ENCODE data around the gene AVPR2.

The AVPR2 gene

GRCh38 chrX:153930011-153930910 is 25.8 kb downstream of the AVPR2 start:
- Histone ChIP-seq H3K14ac (ENCODE audit: low read length) (no peak overlapping the region), H3K4me3 (ENCODE audit: low read depth, low read length) (no peak overlapping the region), H3K9ac (ENCODE audit: low read length) (no peak overlapping the region), H3K79me2 (ENCODE audit: control insufficient read depth, insufficient read depth, low read length, poor library complexity) (peaks cover 17% of the 10 kb centered on the region), H4K8ac (ENCODE audit: low read depth, low read length) (no peak overlapping the region), H3K9me3 (ENCODE audit: insufficient read depth, low read depth, low read length) (no peaks in the 10 kb centered on the region), H3K36me3 (ENCODE audit: control insufficient read depth in 1 of 2, insufficient read depth in 2 of 2, low read length in 2 of 2) (peaks cover 36 to 37% of the 10 kb centered on the region in 2 experiments), H3K4ac (ENCODE audit: low read depth, low read length) (no peak overlapping the region), H2BK5ac (ENCODE audit: low read depth, low read length, poor library complexity) (no peak overlapping the region), H3K27me3 (ENCODE audit: insufficient read depth, low read length) (no peaks in the 10 kb centered on the region), H2BK120ac (ENCODE audit: insufficient read depth, low read length, poor library complexity) (no peak overlapping the region), H3K4me2 (ENCODE audit: low read length) (no peak overlapping the region), H2AFZ (ENCODE audit: insufficient read depth, low read length, poor library complexity) (no peak overlapping the region), H3K23ac (ENCODE audit: low read length) (no peak overlapping the region), H4K91ac (ENCODE audit: low read depth, low read length) (no peak overlapping the region), H2AK5ac (ENCODE audit: low read length) (no peak overlapping the region), H3K18ac (ENCODE audit: low read length) (no peak overlapping the region), H4K12ac (ENCODE audit: low read depth, low read length) (no peak overlapping the region), H3K27ac (ENCODE audit: low read depth, low read length) (no peak overlapping the region), H3K4me1 (ENCODE audit: control insufficient read depth in 1 of 2, insufficient read depth in 2 of 2, low read length in 2 of 2) (peaks cover 17 to 26% of the 10 kb centered on the region in 2 experiments), H2BK12ac (ENCODE audit: low read length) (no peak overlapping the region), H3K79me1 (ENCODE audit: low read length) (peaks cover 13% of the 10 kb centered on the region)
- no CpG with 5 or more reads among the region's 31 CpGs for WGBS (ENCODE audit: extremely low coverage, insufficient coverage, insufficient read length)
- no peak for DNase-seq

GRCh38 chrX:153931151-153931550 is 26.7 kb downstream of the AVPR2 start:
- Histone ChIP-seq H3K36me3 (ENCODE audit: control insufficient read depth in 1 of 2, insufficient read depth in 2 of 2, low read length in 2 of 2) (peaks cover 36 to 37% of the 10 kb centered on the region in 2 experiments), H3K14ac (ENCODE audit: low read length) (no peak overlapping the region), H3K4me1 (ENCODE audit: control insufficient read depth in 1 of 2, insufficient read depth in 2 of 2, low read length in 2 of 2) (peaks cover 14 to 21% of the 10 kb centered on the region in 2 experiments), H3K27ac (ENCODE audit: low read depth, low read length) (no peak overlapping the region), H3K4me2 (ENCODE audit: low read length) (no peak overlapping the region), H2AFZ (ENCODE audit: insufficient read depth, low read length, poor library complexity) (no peak overlapping the region), H3K23ac (ENCODE audit: low read length) (no peak overlapping the region), H3K4ac (ENCODE audit: low read depth, low read length) (no peak overlapping the region), H3K79me1 (ENCODE audit: low read length) (peaks cover 13% of the 10 kb centered on the region), H3K9ac (ENCODE audit: low read length) (no peak overlapping the region), H3K4me3 (ENCODE audit: low read depth, low read length) (no peak overlapping the region), H3K9me3 (ENCODE audit: insufficient read depth, low read depth, low read length) (no peaks in the 10 kb centered on the region), H2BK12ac (ENCODE audit: low read length) (no peak overlapping the region), H2AK5ac (ENCODE audit: low read length) (no peak overlapping the region), H3K27me3 (ENCODE audit: insufficient read depth, low read length) (no peaks in the 10 kb centered on the region), H4K8ac (ENCODE audit: low read depth, low read length) (no peak overlapping the region), H4K91ac (ENCODE audit: low read depth, low read length) (no peak overlapping the region), H2BK5ac (ENCODE audit: low read depth, low read length, poor library complexity) (no peak overlapping the region), H4K12ac (ENCODE audit: low read depth, low read length) (no peak overlapping the region), H3K18ac (ENCODE audit: low read length) (no peak overlapping the region), H2BK120ac (ENCODE audit: insufficient read depth, low read length, poor library complexity) (no peak overlapping the region), H3K79me2 (ENCODE audit: control insufficient read depth, insufficient read depth, low read length, poor library complexity) (peaks cover 17% of the 10 kb centered on the region)
- no CpG with 5 or more reads among the region's 8 CpGs for WGBS (ENCODE audit: extremely low coverage, insufficient coverage, insufficient read length)
- DNase-seq: no peak

- Histone ChIP-seq H3K23ac (ENCODE audit: low read length) (no peak overlapping the region), H4K8ac (ENCODE audit: low read depth, low read length) (no peak overlapping the region), H2BK120ac (ENCODE audit: insufficient read depth, low read length, poor library complexity) (no peak overlapping the region), H4K91ac (ENCODE audit: low read depth, low read length) (no peak overlapping the region), H3K9ac (ENCODE audit: low read length) (no peak overlapping the region), H3K79me2 (ENCODE audit: control insufficient read depth, insufficient read depth, low read length, poor library complexity) (peaks cover 17% of the 10 kb centered on the region), H2AK5ac (ENCODE audit: low read length) (no peak overlapping the region), H3K27ac (ENCODE audit: low read depth, low read length) (no peak overlapping the region), H3K4me3 (ENCODE audit: low read depth, low read length) (no peak overlapping the region), H2BK12ac (ENCODE audit: low read length) (no peak overlapping the region), H3K4me1 (ENCODE audit: control insufficient read depth in 1 of 2, insufficient read depth in 2 of 2, low read length in 2 of 2) (peaks cover 8 to 15% of the 10 kb centered on the region in 2 experiments), H3K79me1 (ENCODE audit: low read length) (peaks cover 13% of the 10 kb centered on the region), H3K14ac (ENCODE audit: low read length) (no peak overlapping the region), H3K4me2 (ENCODE audit: low read length) (no peak overlapping the region), H3K9me3 (ENCODE audit: insufficient read depth, low read depth, low read length) (no peaks in the 10 kb centered on the region), H2BK5ac (ENCODE audit: low read depth, low read length, poor library complexity) (no peak overlapping the region), H3K36me3 (ENCODE audit: control insufficient read depth in 1 of 2, insufficient read depth in 2 of 2, low read length in 2 of 2) (peaks cover 36 to 37% of the 10 kb centered on the region in 2 experiments), H3K4ac (ENCODE audit: low read depth, low read length) (no peak overlapping the region), H3K27me3 (ENCODE audit: insufficient read depth, low read length) (no peaks in the 10 kb centered on the region), H2AFZ (ENCODE audit: insufficient read depth, low read length, poor library complexity) (no peak overlapping the region), H4K12ac (ENCODE audit: low read depth, low read length) (peak overlapping the region; percentile 25), H3K18ac (ENCODE audit: low read length) (no peak overlapping the region)
- no peak for DNase-seq
- WGBS (ENCODE audit: extremely low coverage, insufficient coverage, insufficient read length): no CpG with 5 or more reads among the region's 13 CpGs
Observed at GRCh38 chrX:153931748-153932147, 27.3 kb downstream of the AVPR2 start.

DNA sequence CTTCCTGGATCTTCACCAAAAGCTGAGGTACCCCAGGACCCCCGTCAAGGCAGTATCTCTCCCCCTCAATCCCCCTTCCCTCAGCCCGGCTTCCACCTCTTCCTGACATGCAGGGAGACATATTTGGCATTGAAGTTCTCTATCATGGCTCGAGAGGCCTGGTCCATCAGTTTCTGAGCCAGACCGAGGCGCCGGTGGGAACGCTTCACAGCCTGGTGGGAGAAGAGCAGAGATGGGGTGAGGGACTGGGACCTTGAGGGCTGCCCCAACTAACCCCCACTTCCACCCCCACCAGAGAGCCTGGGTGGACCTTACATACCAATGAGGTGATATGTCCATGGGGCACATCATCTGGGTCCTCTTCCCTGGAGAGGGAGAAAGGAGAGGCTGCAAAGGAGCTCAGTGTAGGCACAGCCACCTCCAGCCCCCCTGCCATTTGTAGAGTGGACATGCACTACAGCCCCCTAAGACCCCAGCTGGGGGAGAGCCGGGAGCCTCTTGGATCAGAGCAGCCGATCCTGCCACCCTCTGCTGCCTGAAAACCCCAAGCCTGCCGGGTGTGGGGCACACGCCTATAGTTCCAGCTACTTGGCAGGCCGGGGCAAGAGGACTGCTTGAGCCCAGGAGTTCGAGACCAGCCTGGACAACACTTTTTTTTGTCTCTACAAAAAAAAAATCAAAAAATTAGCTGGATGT is 27.9 kb downstream of the AVPR2 start:
- Histone ChIP-seq H3K27me3 (ENCODE audit: insufficient read depth, low read length) (no peaks in the 10 kb centered on the region), H2BK120ac (ENCODE audit: insufficient read depth, low read length, poor library complexity) (no peak overlapping the region), H3K9me3 (ENCODE audit: insufficient read depth, low read depth, low read length) (no peaks in the 10 kb centered on the region), H3K79me1 (ENCODE audit: low read length) (peaks cover 12% of the 10 kb centered on the region), H3K27ac (ENCODE audit: low read depth, low read length) (no peak overlapping the region), H3K4me1 (ENCODE audit: control insufficient read depth in 1 of 2, insufficient read depth in 2 of 2, low read length in 2 of 2) (peaks cover 5 to 9% of the 10 kb centered on the region in 2 experiments), H2BK12ac (ENCODE audit: low read length) (no peak overlapping the region), H3K79me2 (ENCODE audit: control insufficient read depth, insufficient read depth, low read length, poor library complexity) (peaks cover 16% of the 10 kb centered on the region), H2BK5ac (ENCODE audit: low read depth, low read length, poor library complexity) (no peak overlapping the region), H3K36me3 (ENCODE audit: control insufficient read depth in 1 of 2, insufficient read depth in 2 of 2, low read length in 2 of 2) (peaks cover 36 to 37% of the 10 kb centered on the region in 2 experiments), H3K9ac (ENCODE audit: low read length) (no peak overlapping the region), H3K18ac (ENCODE audit: low read length) (no peak overlapping the region), H3K4me2 (ENCODE audit: low read length) (no peak overlapping the region), H3K14ac (ENCODE audit: low read length) (no peak overlapping the region), H4K12ac (ENCODE audit: low read depth, low read length) (peak overlapping the region; percentile 25), H2AFZ (ENCODE audit: insufficient read depth, low read length, poor library complexity) (no peak overlapping the region), H3K4ac (ENCODE audit: low read depth, low read length) (peak overlapping the region; percentile 41), H3K23ac (ENCODE audit: low read length) (no peak overlapping the region), H3K4me3 (ENCODE audit: low read depth, low read length) (no peak overlapping the region), H2AK5ac (ENCODE audit: low read length) (no peak overlapping the region), H4K8ac (ENCODE audit: low read depth, low read length) (no peak overlapping the region), H4K91ac (ENCODE audit: low read depth, low read length) (no peak overlapping the region)
- no peak for DNase-seq
- WGBS (ENCODE audit: extremely low coverage, insufficient coverage, insufficient read length): no CpG with 5 or more reads among the region's 13 CpGs

All from trophoblast cell (in vitro differentiated cells and primary cell).